Measurements from ENCODE around the gene LAMA4. TPM values are rescaled to one million over a fixed set of nuclear protein-coding genes. Genes with fewer than 3 reads are reported as not detected.
A peak's percentile ranks its signal among the peaks of the same experiment; 100 is the strongest.

LAMA4 gene
- total RNA-seq, 1 experiment from 2014 or later: 1.1 TPM

DNA sequence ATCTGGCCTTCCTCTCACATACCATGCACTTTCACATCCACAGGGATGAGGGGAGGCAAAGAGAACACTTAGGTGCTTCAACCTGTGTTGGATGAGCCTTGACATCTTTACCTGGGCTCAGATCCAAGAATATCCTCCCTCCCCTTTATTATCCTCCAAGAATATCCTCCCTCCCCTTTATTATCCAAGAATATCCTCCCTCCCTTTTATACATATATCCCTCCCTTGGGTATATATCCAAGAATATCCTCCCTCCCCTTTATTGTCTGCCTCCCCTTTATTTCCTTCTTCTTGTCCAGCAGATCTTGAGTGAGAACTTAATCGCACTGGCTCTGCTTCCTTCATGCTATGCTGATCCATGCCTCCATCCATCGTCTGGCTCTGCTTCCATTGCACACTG is 30.3 kb downstream of the LAMA4 start:
- Histone ChIP-seq H2AK5ac (ENCODE audit: insufficient read length, low read length) (no peak overlapping the region), H3K4ac (ENCODE audit: low read depth, low read length) (no peak overlapping the region), H3K23ac (ENCODE audit: insufficient read length, low read depth, low read length) (no peak overlapping the region), H2BK12ac (ENCODE audit: insufficient read length, low read depth, low read length) (no peak overlapping the region), H3K27ac (ENCODE audit: insufficient read length, low read depth, low read length) (no peak overlapping the region), H2BK120ac (ENCODE audit: low read depth, low read length, poor library complexity, severe bottlenecking) (no peak overlapping the region), H3K23me2 (ENCODE audit: insufficient read length, low read depth, low read length, poor library complexity, severe bottlenecking) (no peaks in the 10 kb centered on the region), H3K79me2 (ENCODE audit: insufficient read depth, low read length) (no peaks in the 10 kb centered on the region), H2AFZ (ENCODE audit: low read length) (no peak overlapping the region), H2BK20ac (ENCODE audit: low read depth, low read length, poor library complexity, severe bottlenecking) (no peak overlapping the region), H4K20me1 (ENCODE audit: control insufficient read depth, insufficient read depth, insufficient read length) (no peaks in the 10 kb centered on the region), H3K4me2 (ENCODE audit: insufficient read depth, insufficient read length, low read length) (no peak overlapping the region), H3K4me1 (ENCODE audit: insufficient read depth, low read length) (no peaks in the 10 kb centered on the region), H4K8ac (replicated peaks; ENCODE audit: insufficient read length, low read depth, low read length) (no peak overlapping the region), H3K27me3 (ENCODE audit: insufficient read depth, low read length) (no peaks in the 10 kb centered on the region), H4K91ac (ENCODE audit: insufficient read length, low read depth, low read length) (no peak overlapping the region), H3K14ac (ENCODE audit: insufficient read depth, low read length) (no peak overlapping the region), H3K18ac (ENCODE audit: insufficient read length, low read depth, low read length) (no peak overlapping the region), H4K5ac (ENCODE audit: insufficient read length, low read depth, low read length) (no peak overlapping the region), H3K9me3 (ENCODE audit: control insufficient read depth, low read depth, low read length) (no peaks in the 10 kb centered on the region), H3K79me1 (ENCODE audit: insufficient read depth, low read depth, low read length, poor library complexity, severe bottlenecking) (no peaks in the 10 kb centered on the region), H2BK15ac (ENCODE audit: low read depth, low read length) (no peak overlapping the region), H3K56ac (ENCODE audit: insufficient read length, low read depth, low read length) (no peak overlapping the region), H3T11ph (ENCODE audit: low read length) (no peak overlapping the region), H3K9ac (ENCODE audit: extremely low read depth, insufficient read length, low read length) (no peak overlapping the region), H2BK5ac (ENCODE audit: insufficient read length, low read length) (no peak overlapping the region)
- no CpG with 5 or more reads among the region's 2 CpGs for WGBS (ENCODE audit: extremely low coverage, insufficient read length, low lambda C conversion rate)
- H3K27me3 Mint-ChIP-seq (ENCODE audit: low read depth): peaks cover 1% of the 10 kb centered on the region; the same call in 1 of the 2 replicates
- TF ChIP-seq, protein P1, sequence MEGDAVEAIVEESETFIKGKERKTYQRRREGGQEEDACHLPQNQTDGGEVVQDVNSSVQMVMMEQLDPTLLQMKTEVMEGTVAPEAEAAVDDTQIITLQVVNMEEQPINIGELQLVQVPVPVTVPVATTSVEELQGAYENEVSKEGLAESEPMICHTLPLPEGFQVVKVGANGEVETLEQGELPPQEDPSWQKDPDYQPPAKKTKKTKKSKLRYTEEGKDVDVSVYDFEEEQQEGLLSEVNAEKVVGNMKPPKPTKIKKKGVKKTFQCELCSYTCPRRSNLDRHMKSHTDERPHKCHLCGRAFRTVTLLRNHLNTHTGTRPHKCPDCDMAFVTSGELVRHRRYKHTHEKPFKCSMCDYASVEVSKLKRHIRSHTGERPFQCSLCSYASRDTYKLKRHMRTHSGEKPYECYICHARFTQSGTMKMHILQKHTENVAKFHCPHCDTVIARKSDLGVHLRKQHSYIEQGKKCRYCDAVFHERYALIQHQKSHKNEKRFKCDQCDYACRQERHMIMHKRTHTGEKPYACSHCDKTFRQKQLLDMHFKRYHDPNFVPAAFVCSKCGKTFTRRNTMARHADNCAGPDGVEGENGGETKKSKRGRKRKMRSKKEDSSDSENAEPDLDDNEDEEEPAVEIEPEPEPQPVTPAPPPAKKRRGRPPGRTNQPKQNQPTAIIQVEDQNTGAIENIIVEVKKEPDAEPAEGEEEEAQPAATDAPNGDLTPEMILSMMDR (conservative IDR thresholded peaks at IDR 0.05): no peak
- no peak overlapping the region for H3K4me3 Mint-ChIP-seq
- no peaks in the 10 kb centered on the region for H3K36me3 Mint-ChIP-seq (ENCODE audit: insufficient read depth in 1 of 3, low read depth in 3 of 3)
- peaks cover under 1% of the 10 kb centered on the region in 2 experiments for H3K4me1 Mint-ChIP-seq
- H3K9me3 Mint-ChIP-seq: peaks cover under 1% of the 10 kb centered on the region in 2 experiments; a peak in 2 of 5 replicates
- DNase-seq: no peak
- H3K27ac Mint-ChIP-seq: peak overlapping the region in 1 of 3 experiments; percentile 47; a peak in 1 of 7 replicates
